Adrenal gland (tissue), 12 donors: ENCODE results near the gene CD22. TPM values are rescaled to one million over a fixed set of nuclear protein-coding genes. Genes with fewer than 3 reads are reported as not detected.

Experiments
- DNase-seq, 7 donors: peaks; one replicate each; pipeline ENCODE4 v3.0.0-alpha.2; 2019 to 2020
- H3K27ac ChIP-seq, 5 donors: fragments of 200-600 bp; sonication (generic) in 4 of 5; 1 replicate in 3 of 5; 2 replicates in 2 of 5; pipeline versions ENCODE4 v1.5.1 to v1.8.0; 2016 to 2020; ENCODE audit warnings: mild to moderate bottlenecking in 1 of 5
- H3K27me3 ChIP-seq: fragments of 200-600 bp; 2 replicates; pipeline ENCODE4 v1.8.0; 2021
- H3K36me3 ChIP-seq, 2 donors: fragments of 200-600 bp; replicated peaks in 1 of 2; 1 replicate in 1 of 2; 2 replicates in 1 of 2; pipeline versions ENCODE4 v1.5.1 to v1.8.0; 2018 to 2022
- H3K4me1 ChIP-seq, 2 donors: fragments of 200-600 bp; replicated peaks in 1 of 2; 1 replicate in 1 of 2; 2 replicates in 1 of 2; pipeline versions ENCODE4 v1.5.1 to v1.8.0; 2018 to 2021
- H3K4me3 ChIP-seq, 4 donors: fragments of 200-600 bp; sonication (generic) in 3 of 4; one replicate each; pipeline ENCODE4 v1.5.1; 2016 to 2018
- H3K9me3 ChIP-seq, 3 donors: fragments of 200-600 bp; sonication (generic) in 1 of 3; replicated peaks in 1 of 3; 1 replicate in 2 of 3; 2 replicates in 1 of 3; pipeline versions ENCODE4 v1.5.1 to v1.8.0; 2016 to 2021
- CTCF ChIP-seq, 6 experiments: fragments of 450-650 bp in 4 of 6; fragments of 200-600 bp in 2 of 6; sonication (generic) in 1 of 6; IDR thresholded peaks; 1 replicate in 5 of 6; 2 replicates in 1 of 6; pipeline versions ENCODE4 v1.5.1 to v1.8.0; 2016 to 2021; ENCODE audit warnings: antibody characterized with exemption in 6 of 6, mild to moderate bottlenecking in 2 of 6, moderate library complexity in 1 of 6
- POLR2A ChIP-seq, 2 donors: fragments of 450-650 bp; IDR thresholded peaks; one replicate each; pipeline ENCODE4 v1.6.1; 2017; ENCODE audit warnings: antibody characterized with exemption in 2 of 2, mild to moderate bottlenecking in 2 of 2, moderate library complexity in 1 of 2
- WGBS, 4 donors: extraction: QIAGEN DNeasy Blood & Tissue Kit in 2 of 4; methylation state at CpG; one replicate each; pipeline versions ENCODE4 v1.1.5 to v1.1.7; 2013 to 2017; 5-methylcytosine and 5-hydroxymethylcytosine counted together
- intact Hi-C, 2 donors: fragments of 100-400 bp; cut with DNase I; formaldehyde crosslinking; loops; one replicate each; pipeline versions ENCODE4 v1.14.1 to v1.15.0; 2022 to 2023
- polyA plus RNA-seq, 3 donors: library from polyadenylated mRNA; stranded (reverse); fragments of 200-250 nt in 2 of 3; fragments of 350-450 nt in 1 of 3; fragmentation: Illumina TruSeq in 1 of 3; extraction: RNeasy Lipid Tissue Mini Kit (QIAGEN cat#74804) in 1 of 3; gene quantifications; one replicate each; pipeline ENCODE4 v1.2.3, GENCODE V29; 2013 to 2014
- total RNA-seq, 9 donors: library from RNA; depleted of rRNA in 4 of 9; stranded (reverse); fragments of >200 nt in 4 of 9; fragments of 120-200 nt in 1 of 9; fragmentation: NEBNext Ultra II Directional in 1 of 9; extraction: Animal tissue kit (Norgen Biotek cat#: 25700) in 1 of 9; gene quantifications; one replicate each; pipeline versions ENCODE4 v1.1.0 to v1.2.4, GENCODE V29; 2013 to 2023
- donor health status: healthy with polysubstance abuse.
- donor health status: Bipolar disorder and iron deficiency.
- donor health status: DM: yes; HTN: yes; CAD: no.
- donor health status: DM: no; HTN: no; CAD: no.
- donor health status: DM: no; HTN: no; CAD: no.
- donor health status: DM: yes; HTN: yes; CAD: no.

Gene CD22
- total and polyA plus RNA-seq, 12 donors = 1.8 to 16.1 (median 6.2) TPM

- no peaks in the 10 kb centered on the region for H3K27me3 ChIP-seq
- H3K4me1 ChIP-seq = no peaks in the 10 kb centered on the region
- no peak overlapping the region for H3K4me3 ChIP-seq
- DNase-seq = no peak
- no peak overlapping the region for H3K27ac ChIP-seq
- no peak for TF ChIP-seq CTCF (IDR thresholded peaks at IDR 0.05)
- no peak for TF ChIP-seq POLR2A (IDR thresholded peaks at IDR 0.05)
- WGBS, 4 donors = 83 to 90% (median 86%) methylated on average over 1 to 4 of the region's 4 CpGs
- no peaks in the 10 kb centered on the region for H3K36me3 ChIP-seq
- intact Hi-C loops = no loop called here
- H3K9me3 ChIP-seq = no peaks in the 10 kb centered on the region
Measured at GRCh38 chr19:35329323-35329722, 336 bp downstream of the CD22 start.

- Histone ChIP-seq H3K27me3 (no peaks in the 10 kb centered on the region), H3K36me3 (no peaks in the 10 kb centered on the region), H3K27ac (no peak overlapping the region), H3K9me3 (no peaks in the 10 kb centered on the region), H3K4me1 (no peaks in the 10 kb centered on the region), H3K4me3 (no peak overlapping the region)
- intact Hi-C loops = no loop called here
- no peak for DNase-seq
- 73 to 82% (median 78%) methylated on average over 6 to 7 of the region's 7 CpGs for WGBS, 4 donors
- TF ChIP-seq POLR2A (IDR thresholded peaks at IDR 0.05) (no peak), CTCF (IDR thresholded peaks at IDR 0.05) (no peak)
Measured at GRCh38 chr19:35330475-35330874, 1.5 kb downstream of the CD22 start.

GRCh38 chr19:35331551-35332214 lies 2.7 kb downstream of the CD22 start:
- H3K4me1 ChIP-seq = no peaks in the 10 kb centered on the region

GRCh38 chr19:35332817-35333216 lies 3.8 kb downstream of the CD22 start:
- Histone ChIP-seq H3K36me3 (no peaks in the 10 kb centered on the region), H3K27ac (no peak overlapping the region), H3K9me3 (no peaks in the 10 kb centered on the region), H3K27me3 (no peaks in the 10 kb centered on the region), H3K4me3 (no peak overlapping the region), H3K4me1 (no peaks in the 10 kb centered on the region)
- intact Hi-C loops = no loop called here
- TF ChIP-seq CTCF (IDR thresholded peaks at IDR 0.05) (no peak), POLR2A (IDR thresholded peaks at IDR 0.05) (no peak)
- DNase-seq = no peak
- WGBS, 4 donors = 52 to 84% (median 66%) methylated on average over 12 of the region's 12 CpGs

More at GRCh38 chr19:35331551-35332214, 2.7 kb downstream of the CD22 start:
- DNase-seq = no peak
- intact Hi-C loops = no loop called here
- no peak overlapping the region for H3K27ac ChIP-seq
- TF ChIP-seq POLR2A (IDR thresholded peaks at IDR 0.05) = no peak
- no peak for TF ChIP-seq CTCF (IDR thresholded peaks at IDR 0.05)
- no peaks in the 10 kb centered on the region for H3K9me3 ChIP-seq
- H3K4me3 ChIP-seq = no peak overlapping the region
- 80 to 90% (median 85%) methylated on average over 12 to 14 of the region's 14 CpGs for WGBS, 4 donors
- no peaks in the 10 kb centered on the region for H3K36me3 ChIP-seq
- H3K27me3 ChIP-seq = no peaks in the 10 kb centered on the region
